HG02970 (cell line): ENCODE data around the gene GPR173.

Experiments used
- ATAC-seq: cut with Tn5 transposase; IDR thresholded peaks from one replicate; pipeline ENCODE4 v1.9.1; 2021; ENCODE audit warnings: mild to moderate bottlenecking, moderate library complexity, moderate number of reproducible peaks; ENCODE audit not compliant: unreplicated experiment, low FRiP score

GPR173 gene

GRCh38 chrX:53065104-53065503 lies 16.5 kb downstream of the GPR173 start:
- no peak for ATAC-seq

- no peak for ATAC-seq
Measured at GRCh38 chrX:53071064-53071463, 22.5 kb downstream of the GPR173 start.

GRCh38 chrX:53071604-53072417 lies 23.2 kb downstream of the GPR173 start:
- ATAC-seq = peak; percentile 65

GRCh38 chrX:53072418-53073114 lies 24.0 kb downstream of the GPR173 start:
- no peak for ATAC-seq

- no peak for ATAC-seq
Measured at GRCh38 chrX:53073115-53073586, 24.6 kb downstream of the GPR173 start.

GRCh38 chrX:53075011-53075410 lies 26.4 kb downstream of the GPR173 start:
- ATAC-seq = no peak

GRCh38 chrX:53076671-53077070 lies 28.1 kb downstream of the GPR173 start:
- ATAC-seq = no peak

GRCh38 chrX:53077207-53078197 lies 28.9 kb downstream of the GPR173 start:
- ATAC-seq = no peak

GRCh38 chrX:53078943-53079342 lies 30.4 kb downstream of the GPR173 start:
- ATAC-seq = no peak

- ATAC-seq = no peak
Measured at GRCh38 chrX:53080628-53081580, 32.3 kb downstream of the GPR173 start.

- ATAC-seq = peak; percentile 91
Measured at GRCh38 chrX:53081925-53082772, 33.6 kb downstream of the GPR173 start, which contains the start of gene TSPYL2. TSS of gene TSPYL2 (plus strand) at chrX:53082367. CDS start at chrX:53082499, 132 bp downstream.

GRCh38 chrX:53082773-53083616 lies 34.4 kb downstream of the GPR173 start:
- ATAC-seq = no peak

- ATAC-seq = no peak
Measured at GRCh38 chrX:53084043-53084570, 35.5 kb downstream of the GPR173 start.

- no peak for ATAC-seq
Measured at GRCh38 chrX:53084863-53085262, 36.3 kb downstream of the GPR173 start.

GRCh38 chrX:53085661-53086229 lies 37.2 kb downstream of the GPR173 start:
- ATAC-seq = no peak

- no peak for ATAC-seq
Measured at GRCh38 chrX:53086464-53086863, 37.9 kb downstream of the GPR173 start.

GRCh38 chrX:53087388-53087831 lies 38.8 kb downstream of the GPR173 start:
- no peak for ATAC-seq
